HG03108 (cell line): Measurements from ENCODE around the gene MARK1.

Source experiments
- ATAC-seq: cut with Tn5 transposase; IDR thresholded peaks from one replicate; pipeline ENCODE4 v1.9.1; 2021; ENCODE audit warnings: moderate library complexity; ENCODE audit not compliant: unreplicated experiment

Gene MARK1

GRCh38 chr1:220527908-220528678, at the start of gene MARK1:
Gene MARK1 (plus strand): TSS chr1:220528136. CDS start chr1:220528823, 687 bp downstream.
- peak; percentile 38 for ATAC-seq

GRCh38 chr1:220483700-220484099, 44.2 kb upstream of the MARK1 start:
- ATAC-seq, result no peak

GRCh38 chr1:220484135-220484534, 43.8 kb upstream of the MARK1 start:
- ATAC-seq, result no peak

GRCh38 chr1:220485131-220485530, 42.8 kb upstream of the MARK1 start:
- no peak for ATAC-seq

GRCh38 chr1:220485791-220486190, 42.1 kb upstream of the MARK1 start:
- no peak for ATAC-seq

GRCh38 chr1:220487297-220487820, 40.6 kb upstream of the MARK1 start:
- no peak for ATAC-seq

- no peak for ATAC-seq
These were observed 36.0 kb upstream of the MARK1 start for GRCh38 chr1:220491891-220492290.

- ATAC-seq, result no peak
These were observed 30.6 kb upstream of the MARK1 start for GRCh38 chr1:220497220-220497947.

GRCh38 chr1:220498188-220498587, 29.7 kb upstream of the MARK1 start:
- no peak for ATAC-seq

- ATAC-seq, result no peak
These were observed 27.6 kb upstream of the MARK1 start for GRCh38 chr1:220500372-220500771.

GRCh38 chr1:220504329-220504728, 23.6 kb upstream of the MARK1 start:
- ATAC-seq, result no peak

- no peak for ATAC-seq
These were observed 20.9 kb upstream of the MARK1 start for GRCh38 chr1:220507085-220507484.

GRCh38 chr1:220511179-220511578, 16.8 kb upstream of the MARK1 start:
- no peak for ATAC-seq

GRCh38 chr1:220511785-220512184, 16.2 kb upstream of the MARK1 start:
- ATAC-seq, result no peak

- no peak for ATAC-seq
These were observed 14.1 kb upstream of the MARK1 start for GRCh38 chr1:220513834-220514233.

- no peak for ATAC-seq
These were observed 13.7 kb upstream of the MARK1 start for GRCh38 chr1:220514256-220514655.

GRCh38 chr1:220516014-220516721, 11.8 kb upstream of the MARK1 start:
- ATAC-seq, result no peak

- no peak for ATAC-seq
These were observed 11.3 kb upstream of the MARK1 start for GRCh38 chr1:220516722-220517042.

GRCh38 chr1:220521778-220522177, 6.2 kb upstream of the MARK1 start:
- no peak for ATAC-seq

GRCh38 chr1:220526294-220526693, 1.6 kb upstream of the MARK1 start:
- ATAC-seq, result no peak

- ATAC-seq, result no peak
These were observed 543 bp upstream of the MARK1 start for GRCh38 chr1:220527279-220527907.
